NT2/D1 (cell line): ENCODE data around the gene RALA.

Experiments used
- DNase-seq: peaks from one replicate; pipeline ENCODE4 v3.0.0-alpha.2; 2011; ENCODE audit warnings: low read depth, low spot score
- H3K27me3 ChIP-seq: 2 replicates; pipeline ENCODE4 v1.6.0; 2011; ENCODE audit warnings: mild to moderate bottlenecking; ENCODE audit not compliant: insufficient read length, insufficient read depth
- H3K36me3 ChIP-seq: 2 replicates; pipeline ENCODE4 v1.6.1; 2011; ENCODE audit warnings: mild to moderate bottlenecking, low read length, mixed read lengths; ENCODE audit not compliant: insufficient read depth, insufficient read length
- H3K4me1 ChIP-seq: 2 replicates; pipeline ENCODE4 v1.5.1; 2011; ENCODE audit not compliant: insufficient read depth, insufficient read length
- H3K4me3 ChIP-seq: 2 replicates; pipeline ENCODE4 v1.5.1; 2011; ENCODE audit warnings: low read depth; ENCODE audit not compliant: insufficient read length
- H3K9ac ChIP-seq: 2 replicates; pipeline ENCODE4 v1.6.0; 2011; ENCODE audit warnings: low read depth; ENCODE audit not compliant: insufficient read length
- H3K9me3 ChIP-seq: 2 replicates; pipeline ENCODE4 v1.5.1; 2011; ENCODE audit warnings: mild to moderate bottlenecking, low read length; ENCODE audit not compliant: insufficient read depth
- SUZ12 ChIP-seq: IDR thresholded peaks from 2 replicates; pipeline ENCODE4 v1.6.1; 2011; ENCODE audit not compliant: insufficient read length, insufficient read depth; ENCODE audit errors: extremely low read depth
- YY1 ChIP-seq: IDR thresholded peaks from 2 replicates; pipeline ENCODE4 v1.6.1; 2011; ENCODE audit not compliant: insufficient read length, insufficient read depth
- ZNF274 ChIP-seq: IDR thresholded peaks from 2 replicates; pipeline ENCODE4 v1.6.1; 2011; ENCODE audit warnings: mild to moderate bottlenecking, low read depth, low read length

The RALA gene

DNA sequence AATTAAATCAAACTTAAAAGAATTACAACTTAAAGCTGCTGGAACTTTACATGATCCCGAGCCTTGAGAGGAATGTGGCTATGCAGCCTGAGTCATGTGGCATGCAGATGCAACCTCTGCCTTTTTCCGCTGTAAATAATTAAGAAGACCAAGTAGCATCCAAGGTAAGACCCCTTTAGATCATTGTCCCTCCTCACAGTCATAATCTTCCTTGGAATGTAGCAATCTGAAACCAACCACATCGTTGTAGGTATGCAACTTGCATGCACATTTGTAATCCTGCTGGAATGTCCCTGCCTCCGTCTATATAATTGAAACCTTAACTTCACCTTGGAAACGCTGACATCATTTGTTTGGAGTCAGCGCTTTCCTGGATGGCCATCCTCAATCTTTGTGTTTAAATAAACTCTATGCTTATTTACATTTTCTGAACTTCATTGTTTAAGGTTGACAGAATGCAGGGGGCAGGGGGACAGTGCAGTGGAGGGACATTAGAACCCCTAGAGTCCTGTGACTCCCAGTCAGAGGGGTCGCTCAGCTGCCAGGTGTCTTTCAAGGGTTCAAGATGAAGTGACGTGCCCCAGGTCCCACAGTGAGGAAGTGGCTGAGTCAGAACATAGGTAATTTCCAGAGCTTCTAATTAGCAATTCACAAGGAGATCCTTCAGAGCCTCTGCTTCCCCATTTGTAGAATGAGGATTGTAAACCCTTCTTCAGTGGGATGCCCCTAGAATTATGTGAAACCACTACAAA, 110.7 kb downstream of the RALA start:
- peaks cover 5% of the 10 kb centered on the region for H3K36me3 ChIP-seq
- H3K9me3 ChIP-seq = no peaks in the 10 kb centered on the region
- TF ChIP-seq ZNF274 (no peak), YY1 (no peak), SUZ12 (no peak)
- peaks cover 17% of the 10 kb centered on the region for H3K27me3 ChIP-seq
- H3K4me3 ChIP-seq = peak overlapping the region; percentile 62
- peaks cover 6% of the 10 kb centered on the region for H3K4me1 ChIP-seq
- peak; percentile 77 for DNase-seq
- peak overlapping the region; percentile 83 for H3K9ac ChIP-seq

DNA sequence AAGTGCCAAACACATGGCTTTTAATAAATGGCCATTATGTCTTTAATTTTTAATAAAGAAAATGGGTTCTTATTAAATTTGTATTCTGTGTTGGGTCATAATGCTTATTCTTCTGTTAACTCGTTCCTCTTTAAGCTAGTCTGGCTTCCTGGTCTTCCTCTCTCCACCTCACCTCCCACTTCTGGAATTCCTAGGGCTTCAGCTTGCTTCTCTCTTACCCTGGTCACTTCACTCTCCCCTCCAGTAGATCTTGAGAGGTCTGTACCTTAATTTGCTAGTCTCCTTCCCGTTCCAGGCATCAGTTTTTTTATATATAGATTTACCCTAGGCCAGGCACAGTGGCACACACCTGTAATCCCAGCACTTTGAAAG, 111.2 kb downstream of the RALA start:
- peak overlapping the region; percentile 62 for H3K4me3 ChIP-seq
- no peak for TF ChIP-seq YY1
- peaks cover 17% of the 10 kb centered on the region for H3K27me3 ChIP-seq
- no peak overlapping the region for H3K9ac ChIP-seq
- no peaks in the 10 kb centered on the region for H3K9me3 ChIP-seq
- DNase-seq = no peak
- H3K4me1 ChIP-seq = peaks cover 6% of the 10 kb centered on the region
- peaks cover 5% of the 10 kb centered on the region for H3K36me3 ChIP-seq

DNA sequence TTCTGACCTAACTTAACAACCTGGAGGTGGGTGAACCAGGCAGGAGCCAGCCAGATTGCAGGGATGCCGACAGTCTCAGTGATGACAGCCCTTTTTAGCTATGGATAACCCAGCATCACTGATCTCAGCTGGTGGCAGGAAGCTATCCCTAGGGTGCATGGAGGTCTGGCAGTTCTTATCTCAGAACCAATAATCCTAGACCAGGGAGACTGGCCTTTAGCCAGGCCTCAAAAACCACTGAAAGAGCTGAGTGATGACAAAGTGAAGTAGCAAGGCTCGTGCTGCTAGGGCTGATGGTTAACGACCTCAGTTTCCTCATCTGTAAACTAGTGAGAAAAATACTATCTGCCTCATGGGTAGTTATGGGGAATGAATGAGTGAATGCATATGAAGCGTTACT, 112.5 kb downstream of the RALA start:
- H3K4me3 ChIP-seq = no peak overlapping the region
- TF ChIP-seq SUZ12 = no peak
- no peak for TF ChIP-seq YY1
- TF ChIP-seq ZNF274 = no peak
- H3K36me3 ChIP-seq = peaks cover 5% of the 10 kb centered on the region
- DNase-seq = no peak
- H3K27me3 ChIP-seq = peaks cover 17% of the 10 kb centered on the region
- H3K9ac ChIP-seq = no peak overlapping the region
- H3K9me3 ChIP-seq = no peaks in the 10 kb centered on the region
- peaks cover 6% of the 10 kb centered on the region for H3K4me1 ChIP-seq

DNA sequence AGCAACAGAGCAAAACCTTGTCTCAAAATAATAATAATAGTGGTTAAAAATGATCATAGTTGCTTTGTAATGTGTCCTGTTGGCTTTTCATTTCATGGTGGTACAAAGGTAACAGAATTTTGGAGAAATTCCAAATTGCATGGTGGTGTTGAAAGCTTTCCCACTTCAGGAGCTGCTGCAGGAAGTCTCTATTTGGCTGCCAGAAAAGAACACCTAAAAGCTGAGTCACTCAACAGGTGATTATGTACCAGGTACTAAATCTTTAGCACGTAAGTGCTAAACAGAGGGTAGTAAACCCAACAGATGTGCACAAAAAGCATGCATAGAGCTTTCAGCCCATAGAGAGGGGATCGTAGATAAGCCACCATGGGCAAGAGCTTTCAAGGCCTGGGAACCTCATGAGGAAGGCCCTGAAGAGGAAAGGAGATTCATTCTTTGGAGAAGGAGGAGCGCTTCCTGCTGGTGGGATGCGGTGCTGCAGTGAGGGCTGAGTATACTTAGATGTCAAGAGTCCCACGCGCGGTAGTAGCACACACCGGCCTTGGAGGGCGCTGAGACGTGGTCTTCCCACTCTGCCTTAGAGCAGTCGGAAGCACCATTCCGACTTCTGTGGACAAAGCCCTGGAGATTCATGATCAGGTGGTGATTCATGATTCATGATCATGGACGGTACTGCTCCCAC, 118.7 kb downstream of the RALA start:
- no peak overlapping the region for H3K9ac ChIP-seq
- TF ChIP-seq ZNF274 (no peak), SUZ12 (no peak), YY1 (no peak)
- DNase-seq = peak; percentile 61
- H3K9me3 ChIP-seq = no peaks in the 10 kb centered on the region
- peaks cover 3% of the 10 kb centered on the region for H3K4me1 ChIP-seq
- H3K4me3 ChIP-seq = no peak overlapping the region
- no peaks in the 10 kb centered on the region for H3K27me3 ChIP-seq
- peaks cover 23% of the 10 kb centered on the region for H3K36me3 ChIP-seq

DNA sequence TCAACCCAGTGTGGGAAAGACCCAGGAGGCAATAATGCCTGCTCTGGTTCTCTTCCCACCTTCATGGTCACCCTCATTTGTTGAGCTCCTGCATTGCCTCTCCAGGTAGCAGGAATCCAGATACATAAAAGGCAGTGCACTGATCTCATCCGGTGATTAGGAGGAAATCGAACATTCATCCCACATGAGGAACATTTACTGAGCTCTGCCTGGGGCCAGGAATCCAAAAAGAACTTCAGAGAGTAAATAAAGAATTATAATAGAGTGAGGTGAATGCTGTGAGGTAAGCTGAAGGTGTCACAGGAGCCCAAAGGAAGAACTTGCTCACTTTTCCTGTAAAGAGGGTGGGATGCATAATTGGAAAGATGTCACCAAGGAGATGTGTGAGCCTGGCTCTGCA, 121.2 kb downstream of the RALA start:
- Histone ChIP-seq H3K4me3 (no peak overlapping the region), H3K9ac (no peak overlapping the region), H3K36me3 (peaks cover 19% of the 10 kb centered on the region), H3K27me3 (no peaks in the 10 kb centered on the region), H3K9me3 (no peaks in the 10 kb centered on the region), H3K4me1 (peaks cover 3% of the 10 kb centered on the region)
- no peak for TF ChIP-seq YY1
- no peak for TF ChIP-seq ZNF274
- TF ChIP-seq SUZ12 = no peak
- no peak for DNase-seq

DNA sequence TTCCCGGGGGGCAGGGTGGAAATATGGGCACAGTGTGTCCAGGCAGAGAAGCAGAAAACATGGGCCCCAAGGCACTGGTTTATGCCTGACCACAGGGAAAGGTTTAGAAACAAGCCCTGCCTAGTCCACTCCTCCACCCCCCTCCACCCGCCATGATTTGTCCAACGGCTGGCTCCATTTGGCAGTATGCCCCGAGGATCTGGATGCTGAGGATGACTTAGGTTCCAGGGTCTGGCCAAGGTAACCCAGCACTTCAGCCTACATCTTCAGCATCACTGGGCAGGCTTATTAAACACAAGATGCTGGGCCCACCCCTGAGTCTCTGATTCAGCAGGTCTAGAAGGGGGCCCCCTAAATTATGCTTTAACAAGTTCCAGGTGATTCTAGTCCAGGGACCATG, 121.9 kb downstream of the RALA start:
- Histone ChIP-seq H3K4me3 (no peak overlapping the region), H3K9me3 (no peaks in the 10 kb centered on the region), H3K27me3 (no peaks in the 10 kb centered on the region), H3K36me3 (peaks cover 19% of the 10 kb centered on the region), H3K4me1 (peaks cover 3% of the 10 kb centered on the region), H3K9ac (no peak overlapping the region)
- no peak for DNase-seq
- TF ChIP-seq ZNF274 (no peak), YY1 (no peak), SUZ12 (no peak)

DNA sequence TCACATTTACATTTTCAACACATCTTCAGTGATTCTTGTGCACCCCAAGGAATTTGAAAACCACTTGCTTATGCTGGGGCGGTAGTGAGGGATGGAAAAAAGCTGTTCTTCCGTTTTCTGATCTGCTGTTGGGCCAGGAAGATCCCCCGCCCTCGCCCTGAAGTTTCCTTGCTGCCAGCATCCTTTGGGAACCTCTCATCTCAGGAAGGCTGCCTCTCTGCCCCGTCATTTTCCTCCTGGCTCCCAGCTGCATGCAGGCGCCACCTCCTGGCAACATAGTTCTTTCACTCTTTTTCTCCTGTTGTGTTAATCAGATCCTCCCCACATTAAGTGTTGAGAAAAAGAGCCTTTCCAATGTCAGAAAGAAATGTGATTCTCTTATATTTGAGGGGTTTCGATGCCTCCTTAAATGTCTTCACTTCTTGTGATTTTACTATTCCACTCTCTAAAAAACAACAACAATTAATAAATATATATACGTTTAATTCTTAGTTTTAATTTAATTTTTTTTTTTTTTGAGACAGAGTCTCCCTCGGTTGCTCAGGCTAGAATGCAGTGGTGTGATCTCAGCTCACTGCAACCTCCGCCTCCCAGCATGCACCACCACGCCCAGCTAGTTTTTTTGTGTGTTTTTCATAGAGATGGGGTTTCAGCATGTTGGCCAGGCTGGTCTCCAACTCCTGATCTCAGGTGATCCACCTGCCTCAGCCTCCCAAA, 122.9 kb downstream of the RALA start:
- H3K9ac ChIP-seq = no peak overlapping the region
- no peaks in the 10 kb centered on the region for H3K9me3 ChIP-seq
- no peaks in the 10 kb centered on the region for H3K27me3 ChIP-seq
- H3K36me3 ChIP-seq = peaks cover 19% of the 10 kb centered on the region
- H3K4me1 ChIP-seq = peaks cover 3% of the 10 kb centered on the region
- no peak for TF ChIP-seq ZNF274
- no peak for TF ChIP-seq SUZ12
- no peak for TF ChIP-seq YY1
- H3K4me3 ChIP-seq = no peak overlapping the region
- DNase-seq = peak; percentile 84
